OCI-LY1 (cell line): ENCODE results near the gene MLC1.

Experiments used
- CTCF ChIP-seq: fragments of 200-600 bp; sonication (generic), shearing (Covaris generic); IDR thresholded peaks from 2 replicates; pipeline ENCODE4 v1.5.1; 2017; ENCODE audit warnings: mild to moderate bottlenecking, antibody characterized with exemption, low read length, moderate library complexity, mixed read lengths
- EZH2 ChIP-seq: fragments of 200-600 bp; sonication (generic), shearing (Covaris generic); IDR thresholded peaks from 2 replicates; pipeline ENCODE4 v1.8.0; 2017; ENCODE audit warnings: borderline replicate concordance, mixed run types, mild to moderate bottlenecking, antibody characterized with exemption, low read length, moderate library complexity, mixed read lengths

- TF ChIP-seq CTCF: no peak
- TF ChIP-seq EZH2: no peak
Measured at GRCh38 chr22:50129121-50129736, 44.0 kb upstream of the MLC1 start.
